IPS DF 6.9 (cell line): ENCODE data around the gene PLK3.
A peak's percentile ranks its signal among the peaks of the same experiment; 100 is the strongest.

Source experiments
- DNase-seq: peaks from one replicate; pipeline ENCODE4 v3.0.0-alpha.2; 2013; ENCODE audit warnings: low read depth, low spot score
- H3K27ac ChIP-seq: one replicate; pipeline ENCODE4 v1.5.1; 2013; ENCODE audit warnings: low read length, control low read depth
- H3K27me3 ChIP-seq: 2 replicates; pipeline ENCODE4 v1.6.1; 2013; ENCODE audit warnings: mild to moderate bottlenecking, low read length; ENCODE audit not compliant: control insufficient read depth, insufficient read depth
- H3K36me3 ChIP-seq: 2 replicates; pipeline ENCODE4 v1.6.1; 2013; ENCODE audit warnings: low read length; ENCODE audit not compliant: control insufficient read depth, insufficient read depth
- H3K4me1 ChIP-seq: 2 replicates; pipeline ENCODE4 v1.6.1; 2013; ENCODE audit warnings: low read length; ENCODE audit not compliant: control insufficient read depth, insufficient read depth
- H3K4me3 ChIP-seq: 2 replicates; pipeline ENCODE4 v1.5.1; 2013; ENCODE audit warnings: mild to moderate bottlenecking, low read length
- H3K9me3 ChIP-seq: 2 replicates; pipeline ENCODE4 v1.6.1; 2013; ENCODE audit warnings: low read length, inconsistent platforms; ENCODE audit not compliant: control insufficient read depth, insufficient read depth
- WGBS: extraction: QIAGEN DNeasy Blood & Tissue Kit; methylation state at CpG from one replicate; pipeline ENCODE4 v1.1.7; 2013; ENCODE audit warnings: mixed read lengths, missing lambda C conversion rate; ENCODE audit not compliant: insufficient read length, insufficient coverage; 5-methylcytosine and 5-hydroxymethylcytosine counted together

Gene PLK3

GRCh38 chr1:44777969-44778635, 22.1 kb upstream of the PLK3 start:
- H3K4me3 ChIP-seq = no peak overlapping the region
- no peak overlapping the region for H3K27ac ChIP-seq
- H3K9me3 ChIP-seq = no peaks in the 10 kb centered on the region
- no peaks in the 10 kb centered on the region for H3K4me1 ChIP-seq
- DNase-seq = no peak
- H3K36me3 ChIP-seq = peaks cover 21% of the 10 kb centered on the region
- H3K27me3 ChIP-seq = no peaks in the 10 kb centered on the region
- no CpG with 5 or more reads among the region's 13 CpGs for WGBS

DNA sequence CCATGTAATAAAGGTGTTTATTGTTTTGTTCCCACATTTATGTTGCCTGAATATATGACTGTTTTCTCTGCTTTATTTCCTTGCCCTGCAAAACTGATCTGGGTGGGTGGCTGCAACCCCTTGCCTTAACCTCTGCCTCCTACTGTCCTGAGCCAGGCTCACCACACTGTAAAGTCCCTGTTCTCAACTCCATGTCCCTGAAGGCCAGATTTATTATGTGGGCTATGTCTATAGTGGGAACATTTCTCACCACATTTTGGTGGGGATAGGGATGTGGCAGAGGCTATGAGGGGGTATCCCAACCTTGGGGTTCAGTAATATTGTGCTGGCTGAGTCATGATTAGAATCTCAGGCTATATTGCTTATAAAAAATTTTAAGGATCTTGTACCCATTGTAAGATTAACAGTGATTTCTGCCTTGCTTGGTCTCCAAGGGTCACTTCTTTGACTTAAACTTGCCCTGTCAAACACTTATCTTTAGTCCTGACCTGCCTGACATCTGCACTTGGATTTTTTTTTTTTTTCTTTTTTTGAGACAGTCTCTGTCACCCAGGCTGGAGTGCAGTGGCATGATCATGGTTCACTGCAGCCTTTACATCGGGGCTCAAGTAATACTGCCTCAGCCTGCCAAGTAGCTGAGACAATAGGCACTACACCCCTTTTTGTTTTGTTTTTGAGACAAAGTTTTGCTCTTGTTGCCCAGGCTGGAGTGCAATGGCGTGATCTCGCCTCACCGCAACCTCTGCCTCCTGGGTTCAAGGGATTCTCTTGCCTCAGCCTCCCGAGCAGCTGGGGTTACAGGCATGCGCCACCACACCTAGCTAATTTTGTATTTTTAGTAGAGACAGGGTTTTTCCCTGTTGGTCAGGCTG, 21.2 kb upstream of the PLK3 start:
- Histone ChIP-seq H3K4me3 (no peak overlapping the region), H3K27ac (no peak overlapping the region)
- DNase-seq = no peak

DNA sequence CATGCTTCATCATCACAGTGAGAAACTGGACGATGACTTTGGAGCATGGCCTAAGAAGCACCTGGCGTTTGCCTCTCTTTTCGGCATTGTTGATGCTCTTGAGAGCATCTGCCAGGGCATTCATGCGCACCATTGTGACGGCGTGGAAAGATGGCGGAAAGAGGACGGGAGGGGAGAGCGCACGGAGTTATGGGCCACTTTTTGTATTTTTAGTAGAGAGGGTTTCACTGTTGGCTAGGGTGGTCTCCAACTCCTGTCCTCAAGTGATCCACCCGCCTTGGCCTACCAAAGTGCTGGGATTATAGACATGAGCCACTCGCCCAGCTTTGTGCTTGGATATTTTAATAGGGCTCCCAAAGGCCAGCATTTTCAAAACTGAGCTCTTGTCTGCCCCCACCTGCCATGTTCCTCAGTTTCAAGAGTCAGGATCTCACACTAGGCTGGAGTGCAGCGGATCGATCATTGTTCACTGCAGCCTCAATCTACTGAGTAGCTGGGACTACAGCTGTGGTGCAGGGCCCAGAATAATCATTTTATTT, 19.5 kb upstream of the PLK3 start:
- DNase-seq = no peak
- peaks cover 1% of the 10 kb centered on the region; the same call in 1 of the 2 replicates for H3K4me1 ChIP-seq
- H3K36me3 ChIP-seq = peaks cover 21% of the 10 kb centered on the region
- WGBS = no CpG with 5 or more reads among the region's 14 CpGs
- no peaks in the 10 kb centered on the region for H3K9me3 ChIP-seq
- no peak overlapping the region for H3K27ac ChIP-seq
- H3K27me3 ChIP-seq = no peaks in the 10 kb centered on the region
- H3K4me3 ChIP-seq = no peak overlapping the region

More for the DNA sequence above, 21.2 kb upstream of the PLK3 start:
- no CpG with 5 or more reads among the region's 6 CpGs for WGBS
- H3K9me3 ChIP-seq = no peaks in the 10 kb centered on the region
- no peaks in the 10 kb centered on the region for H3K27me3 ChIP-seq
- no peaks in the 10 kb centered on the region for H3K4me1 ChIP-seq
- H3K36me3 ChIP-seq = peaks cover 21% of the 10 kb centered on the region

GRCh38 chr1:44783697-44784093, 16.5 kb upstream of the PLK3 start:
- peak overlapping the region; percentile 16; the same call in 1 of the 2 replicates for H3K4me3 ChIP-seq
- H3K9me3 ChIP-seq = no peaks in the 10 kb centered on the region
- peaks cover 7% of the 10 kb centered on the region for H3K4me1 ChIP-seq
- DNase-seq = no peak
- peaks cover 1% of the 10 kb centered on the region for H3K36me3 ChIP-seq
- H3K27me3 ChIP-seq = no peaks in the 10 kb centered on the region
- no CpG with 5 or more reads among the region's 8 CpGs for WGBS
- H3K27ac ChIP-seq = no peak overlapping the region

DNA sequence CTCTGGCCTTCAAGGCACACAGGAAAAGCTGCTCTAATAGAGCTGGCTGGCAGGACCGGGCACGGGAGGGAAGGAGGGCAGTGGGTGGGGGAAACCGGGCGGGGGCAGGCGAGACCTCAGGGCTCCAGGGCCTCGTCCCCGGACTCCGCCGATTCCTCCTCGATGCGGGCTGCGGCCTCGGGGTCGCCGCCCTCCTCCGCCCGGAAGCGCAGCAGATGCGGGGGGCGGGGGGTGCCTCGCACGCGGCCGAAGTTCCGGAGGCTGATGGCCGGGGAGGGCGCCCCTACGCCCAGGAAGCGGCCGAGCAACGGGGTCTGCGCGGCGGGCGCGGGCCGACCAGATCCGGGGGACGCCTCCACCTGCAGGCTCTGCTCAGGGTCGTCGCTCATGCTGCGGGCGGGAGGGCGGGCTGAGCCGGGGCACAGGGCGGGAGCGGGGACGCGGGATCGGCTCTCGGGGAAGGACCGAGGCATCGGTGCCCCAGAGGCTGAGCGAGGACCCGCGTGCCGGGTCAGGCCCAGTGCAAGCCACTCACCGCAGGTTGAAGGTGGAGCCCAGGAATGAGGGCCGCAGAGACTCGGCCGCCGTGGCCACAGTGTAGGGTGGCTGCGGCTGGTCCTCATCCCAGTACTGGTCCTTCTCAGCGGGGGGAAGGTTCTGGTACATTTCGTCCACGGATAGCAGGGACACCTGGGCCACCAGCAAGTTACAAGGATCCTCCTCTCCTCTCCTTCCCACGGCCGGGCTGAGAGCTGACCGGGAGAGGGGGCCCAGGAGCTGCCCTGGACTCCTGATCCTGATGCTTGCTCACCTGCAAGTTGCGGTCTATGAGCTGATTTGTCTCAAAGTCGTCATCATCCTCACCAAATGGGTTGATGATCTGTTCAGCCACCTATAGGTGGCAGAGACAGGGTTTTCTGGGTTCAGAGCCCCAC, 15.8 kb upstream of the PLK3 start:
- no peak for DNase-seq
- H3K4me3 ChIP-seq = peak overlapping the region; percentile 16; the same call in 1 of the 2 replicates
- WGBS = no CpG with 5 or more reads among the region's 71 CpGs

DNA sequence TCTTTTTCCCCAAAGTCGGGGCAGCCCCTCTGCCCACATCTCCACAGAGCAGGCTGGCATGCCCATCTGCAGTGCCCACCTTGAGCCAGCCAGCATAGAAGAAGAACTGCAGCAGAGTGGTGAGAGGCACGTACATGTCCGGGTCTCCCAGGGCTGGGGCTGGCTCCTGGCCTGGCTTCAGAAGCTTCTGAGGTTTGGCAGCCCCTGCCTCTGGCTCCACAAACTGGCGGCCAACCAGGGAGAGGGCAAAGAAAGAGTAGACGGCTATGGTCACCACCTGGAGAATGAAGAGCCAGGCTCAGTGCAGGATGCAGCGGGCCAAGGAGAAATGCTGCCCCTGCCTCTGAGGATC, 15.2 kb upstream of the PLK3 start:
- DNase-seq = no peak
- WGBS = no CpG with 5 or more reads among the region's 6 CpGs
- H3K27me3 ChIP-seq = no peaks in the 10 kb centered on the region
- H3K36me3 ChIP-seq = no peaks in the 10 kb centered on the region
- H3K9me3 ChIP-seq = no peaks in the 10 kb centered on the region
- no peak overlapping the region for H3K27ac ChIP-seq
- no peak overlapping the region for H3K4me3 ChIP-seq
- H3K4me1 ChIP-seq = peaks cover 7% of the 10 kb centered on the region

More for the DNA sequence above, 15.8 kb upstream of the PLK3 start:
- Histone ChIP-seq H3K27me3 (no peaks in the 10 kb centered on the region), H3K27ac (no peak overlapping the region), H3K36me3 (no peaks in the 10 kb centered on the region), H3K9me3 (no peaks in the 10 kb centered on the region), H3K4me1 (peaks cover 7% of the 10 kb centered on the region)

DNA sequence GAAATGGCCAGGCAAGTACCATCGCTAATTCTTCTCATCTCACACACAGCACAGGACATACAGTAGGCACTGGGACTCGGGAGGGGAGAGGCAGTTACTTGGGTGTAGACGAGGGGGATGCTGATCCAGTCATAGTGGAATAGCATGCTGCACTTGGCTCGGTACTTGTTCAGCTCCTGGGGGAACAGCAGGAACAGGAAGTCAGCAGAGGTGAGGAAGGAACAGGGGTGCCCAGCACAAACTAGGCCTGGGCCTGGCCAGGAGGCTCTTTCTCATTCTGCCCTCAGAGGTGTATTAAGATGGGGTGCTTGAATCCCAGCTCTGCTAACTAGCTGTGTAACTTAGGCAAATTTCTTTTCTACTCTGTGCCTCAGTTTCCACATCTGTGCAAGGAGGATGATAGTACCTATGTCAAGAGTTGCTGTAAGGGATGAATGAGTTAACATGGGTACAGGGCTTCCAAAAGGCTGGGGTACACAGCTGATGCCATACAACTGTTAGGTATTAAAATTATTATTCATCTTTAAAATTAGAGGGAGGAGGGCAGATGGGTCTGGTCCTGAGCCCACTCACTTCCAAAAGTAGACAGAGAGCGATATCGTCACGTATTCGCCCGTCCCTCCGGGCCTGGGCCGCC, 14.6 kb upstream of the PLK3 start:
- H3K27me3 ChIP-seq = no peaks in the 10 kb centered on the region
- H3K27ac ChIP-seq = no peak overlapping the region
- H3K36me3 ChIP-seq = no peaks in the 10 kb centered on the region
- H3K9me3 ChIP-seq = no peaks in the 10 kb centered on the region
- no peak overlapping the region; the same call in 1 of the 2 replicates for H3K4me3 ChIP-seq
- H3K4me1 ChIP-seq = peaks cover 7% of the 10 kb centered on the region
- no peak for DNase-seq
- no CpG with 5 or more reads among the region's 11 CpGs for WGBS

DNA sequence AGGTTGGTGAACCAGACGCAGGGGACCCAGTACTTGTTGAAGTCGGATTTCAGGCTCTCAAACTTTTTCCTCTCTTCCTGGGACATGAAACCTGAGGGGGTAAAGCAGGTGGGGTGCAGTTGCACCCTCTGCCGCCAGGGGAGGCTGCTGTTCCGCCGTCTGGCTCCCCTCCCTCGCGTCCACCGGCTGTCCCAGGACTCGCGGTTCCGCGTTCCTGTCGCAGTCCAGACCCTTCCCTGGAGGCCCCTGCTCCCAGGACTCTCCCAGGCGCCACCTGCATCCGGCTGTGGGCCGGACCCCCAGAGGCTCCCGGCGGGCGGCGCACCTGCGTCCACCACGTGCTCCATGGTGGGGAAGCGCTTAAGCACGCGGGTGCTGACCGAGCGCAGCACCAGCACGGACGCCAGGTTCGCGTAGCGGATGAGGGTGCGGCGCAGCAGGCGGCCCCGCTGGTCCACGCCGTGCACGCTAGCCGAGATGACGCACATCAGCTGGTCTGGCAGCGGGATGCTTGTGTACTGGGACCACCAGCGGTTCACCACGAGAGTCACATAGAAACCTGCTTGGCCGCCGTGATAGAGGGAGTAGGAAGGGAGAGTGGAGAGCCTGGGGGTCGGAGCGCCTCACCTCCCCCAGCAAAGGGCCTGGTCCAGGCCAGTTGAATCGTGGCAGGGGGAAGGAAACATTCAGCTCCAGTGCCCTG, 13.9 kb upstream of the PLK3 start:
- Histone ChIP-seq H3K4me3 (peak overlapping the region; percentile 28; the same call in 1 of the 2 replicates), H3K4me1 (peaks cover 7% of the 10 kb centered on the region), H3K27me3 (no peaks in the 10 kb centered on the region), H3K27ac (no peak overlapping the region), H3K9me3 (no peaks in the 10 kb centered on the region), H3K36me3 (no peaks in the 10 kb centered on the region)
- no peak for DNase-seq
- no CpG with 5 or more reads among the region's 49 CpGs for WGBS

- DNase-seq = no peak
- no CpG with 5 or more reads among the region's 9 CpGs for WGBS
- Histone ChIP-seq H3K4me3 (no peak overlapping the region; the same call in 1 of the 2 replicates), H3K27ac (no peak overlapping the region), H3K36me3 (no peaks in the 10 kb centered on the region), H3K4me1 (peaks cover 7% of the 10 kb centered on the region), H3K9me3 (no peaks in the 10 kb centered on the region), H3K27me3 (no peaks in the 10 kb centered on the region)
These were observed 13.2 kb upstream of the PLK3 start for GRCh38 chr1:44786841-44787426.
